ENCODE data around the gene SEPTIN7.

GRCh38 chr7:35816514-35816913, 15.7 kb downstream of the SEPTIN7 start:
- TF ChIP-seq EZH2 (IDR thresholded peaks at IDR 0.05; ENCODE audit: borderline replicate concordance), result no peak
- TF ChIP-seq EZH2phosphoT487 (IDR thresholded peaks at IDR 0.05; ENCODE audit: low read depth, severe bottlenecking, unreplicated experiment), result no peak

Measured in hepatocyte (in vitro differentiated cells).